Measurements from ENCODE around the gene PTPRD. TPM values are rescaled to one million over a fixed set of nuclear protein-coding genes. Genes with fewer than 3 reads are reported as not detected.

PTPRD gene
- total RNA-seq, 2 experiments from 2014 or later = 0.03 TPM; not detected in 1

GRCh38 chr9:8560560-8561525, 2052.0 kb downstream of the PTPRD start:
- BruUV-seq (replicated peaks) = no TSS peak
- Histone ChIP-seq H3K4me3 (ENCODE audit: low read depth, low read length, poor library complexity, severe bottlenecking) (no peak overlapping the region), H3K4me1 (ENCODE audit: insufficient read depth, low read length, poor library complexity, severe bottlenecking) (no peaks in the 10 kb centered on the region), H3K36me3 (ENCODE audit: insufficient read depth, low read length) (no peaks in the 10 kb centered on the region), H3K4me2 (ENCODE audit: low read length) (no peak overlapping the region), H3K27ac (ENCODE audit: low read depth, low read length, poor library complexity, severe bottlenecking) (no peak overlapping the region), H2AFZ (ENCODE audit: low read length) (no peak overlapping the region), H3K79me2 (ENCODE audit: insufficient read depth, low read depth, low read length) (no peaks in the 10 kb centered on the region), H4K20me1 (ENCODE audit: insufficient read depth, low read length) (no peaks in the 10 kb centered on the region), H3K9me3 (ENCODE audit: low read length) (no peaks in the 10 kb centered on the region), H3K9me2 (ENCODE audit: insufficient read depth, low read length) (no peaks in the 10 kb centered on the region)
- DNase-seq (ENCODE audit: low spot score) = no peak
- intact Hi-C loops (cut with micrococcal nuclease; ENCODE audit: unreplicated experiment) = no loop called here
- ChIA-PET POLR2A (interaction anchor here (0.7 to 2.0 kb wide), 2 partner anchors 29 to 81 kb away, joined by 3 to 4 read pairs; no protein-coding TSS in a partner anchor), CTCF (ENCODE audit: unreplicated experiment) (no interaction called here)
- TF ChIP-seq, protein P1, sequence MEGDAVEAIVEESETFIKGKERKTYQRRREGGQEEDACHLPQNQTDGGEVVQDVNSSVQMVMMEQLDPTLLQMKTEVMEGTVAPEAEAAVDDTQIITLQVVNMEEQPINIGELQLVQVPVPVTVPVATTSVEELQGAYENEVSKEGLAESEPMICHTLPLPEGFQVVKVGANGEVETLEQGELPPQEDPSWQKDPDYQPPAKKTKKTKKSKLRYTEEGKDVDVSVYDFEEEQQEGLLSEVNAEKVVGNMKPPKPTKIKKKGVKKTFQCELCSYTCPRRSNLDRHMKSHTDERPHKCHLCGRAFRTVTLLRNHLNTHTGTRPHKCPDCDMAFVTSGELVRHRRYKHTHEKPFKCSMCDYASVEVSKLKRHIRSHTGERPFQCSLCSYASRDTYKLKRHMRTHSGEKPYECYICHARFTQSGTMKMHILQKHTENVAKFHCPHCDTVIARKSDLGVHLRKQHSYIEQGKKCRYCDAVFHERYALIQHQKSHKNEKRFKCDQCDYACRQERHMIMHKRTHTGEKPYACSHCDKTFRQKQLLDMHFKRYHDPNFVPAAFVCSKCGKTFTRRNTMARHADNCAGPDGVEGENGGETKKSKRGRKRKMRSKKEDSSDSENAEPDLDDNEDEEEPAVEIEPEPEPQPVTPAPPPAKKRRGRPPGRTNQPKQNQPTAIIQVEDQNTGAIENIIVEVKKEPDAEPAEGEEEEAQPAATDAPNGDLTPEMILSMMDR (conservative IDR thresholded peaks at IDR 0.05; ENCODE audit: low read length) = no peak
- TF ChIP-seq EZH2phosphoT487 (IDR thresholded peaks at IDR 0.05; ENCODE audit: borderline replicate concordance, low read depth, low read length) = no peak

DNA sequence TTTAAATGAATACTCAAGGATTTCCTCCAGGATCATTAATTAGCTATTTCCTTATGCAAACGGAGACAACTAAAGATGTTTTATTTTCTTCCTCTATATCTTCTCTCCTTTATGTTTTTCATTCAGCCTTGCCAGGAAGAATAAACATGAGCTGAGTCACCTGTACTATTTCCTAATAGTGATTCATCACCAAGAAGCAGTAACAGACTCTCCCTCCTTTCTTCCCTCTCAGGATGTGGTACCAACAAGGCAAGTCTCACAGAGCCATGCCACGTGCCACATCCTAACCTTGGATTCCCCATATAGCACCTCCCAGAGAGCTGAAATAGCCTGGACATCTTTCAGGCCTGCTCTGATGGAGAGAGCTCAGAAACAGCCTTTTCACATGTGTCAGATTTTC, 2054.6 kb downstream of the PTPRD start:
- intact Hi-C loops (cut with micrococcal nuclease; ENCODE audit: unreplicated experiment) = no loop called here
- POLR2A ChIA-PET = no interaction called here
- no peaks in the 10 kb centered on the region for H3K4me1 ChIP-seq (ENCODE audit: insufficient read depth, low read length, poor library complexity, severe bottlenecking)
- DNase-seq (ENCODE audit: low spot score) = no peak
- no peak overlapping the region for H3K27ac ChIP-seq (ENCODE audit: low read depth, low read length, poor library complexity, severe bottlenecking)
- no TSS peak for BruUV-seq (replicated peaks)
- no peak overlapping the region for H2AFZ ChIP-seq (ENCODE audit: low read length)
- no peak overlapping the region for H3K4me3 ChIP-seq (ENCODE audit: low read depth, low read length, poor library complexity, severe bottlenecking)
- CTCF ChIA-PET (ENCODE audit: unreplicated experiment) = no interaction called here
- no peaks in the 10 kb centered on the region for H3K36me3 ChIP-seq (ENCODE audit: insufficient read depth, low read length)
- no peaks in the 10 kb centered on the region for H3K9me2 ChIP-seq (ENCODE audit: insufficient read depth, low read length)
- TF ChIP-seq EZH2phosphoT487 (IDR thresholded peaks at IDR 0.05; ENCODE audit: borderline replicate concordance, low read depth, low read length) = no peak
- TF ChIP-seq, protein P1 (conservative IDR thresholded peaks at IDR 0.05; ENCODE audit: low read length) = no peak
- H4K20me1 ChIP-seq (ENCODE audit: insufficient read depth, low read length) = no peaks in the 10 kb centered on the region
- H3K4me2 ChIP-seq (ENCODE audit: low read length) = no peak overlapping the region
- H3K79me2 ChIP-seq (ENCODE audit: insufficient read depth, low read depth, low read length) = no peaks in the 10 kb centered on the region
- H3K9me3 ChIP-seq (ENCODE audit: low read length) = no peaks in the 10 kb centered on the region

Measured in OCI-LY7 (cell line).